Activated CD8-positive, alpha-beta memory T cell treated with anti-CD3 and anti-CD28 coated beads, Interleukin-2, amount 50 U/mL, for 48 hours (primary cell): ENCODE results near the gene OVCH1.
"Not testable (repeated sequence)": the region's sequence is repeated elsewhere in the genome, so short reads cannot be mapped to it uniquely, and the experiment has no call there.

Source experiments
- DNase-seq: peaks from one replicate; pipeline ENCODE4 v3.0.0-alpha.2; 2020

OVCH1 gene

GRCh38 chr12:29396774-29397173, 100.7 kb downstream of the OVCH1 start:
- no peak for DNase-seq

GRCh38 chr12:29395356-29395755, 102.1 kb downstream of the OVCH1 start:
- DNase-seq = no peak

GRCh38 chr12:29390419-29390818, 107.1 kb downstream of the OVCH1 start:
- not testable (repeated sequence) for DNase-seq

- no peak for DNase-seq
Observed at GRCh38 chr12:29389295-29389919, 108.1 kb downstream of the OVCH1 start.

- DNase-seq = not testable (repeated sequence)
Observed at GRCh38 chr12:29386084-29386680, 111.3 kb downstream of the OVCH1 start.

- DNase-seq = not testable (repeated sequence)
Observed at GRCh38 chr12:29385194-29385593, 112.3 kb downstream of the OVCH1 start.

GRCh38 chr12:29382251-29382650, 115.2 kb downstream of the OVCH1 start:
- no peak for DNase-seq

- peak; percentile 87 for DNase-seq
Observed at GRCh38 chr12:29380536-29381523, 116.7 kb downstream of the OVCH1 start, which contains the start of gene ERGIC2. Gene ERGIC2 (minus strand): TSS chr12:29381172. CDS start chr12:29371633, 9,539 bp downstream.
